ENCODE data around the gene DOP1A. TPM values are rescaled to one million over a fixed set of nuclear protein-coding genes. Genes with fewer than 3 reads are reported as not detected.

Gene DOP1A
- total and polyA plus RNA-seq, 2 donors (not counting 1 experiment from before 2014, with no cell fraction given), result 9.4 to 28.3 TPM

GRCh38 chr6:83108378-83108777 is 40.9 kb downstream of the DOP1A start:
- Histone ChIP-seq H3K4me3 (ENCODE audit: control extremely low read depth in 1 of 5, extremely low read depth in 1 of 5, insufficient read depth in 1 of 5, low read depth in 2 of 5, low read length in 4 of 5) (no peak overlapping the region), H2AFZ (ENCODE audit: insufficient read depth, low read depth, low read length, poor library complexity, severe bottlenecking) (no peak overlapping the region), H3K27me3 (replicated peaks in 1 of 4; ENCODE audit: control extremely low read depth in 1 of 4, control insufficient read depth in 3 of 4, insufficient read depth in 4 of 4, low read length in 3 of 4) (no peaks in the 10 kb centered on the region), H3K27ac (ENCODE audit: low read length in 2 of 2) (no peak overlapping the region), H3K4me2 (replicated peaks; ENCODE audit: low read depth, low read length, poor library complexity, severe bottlenecking) (no peak overlapping the region), H3K4me1 (ENCODE audit: control insufficient read depth in 2 of 2, insufficient read depth in 2 of 2, low read length in 2 of 2) (no peaks in the 10 kb centered on the region), H3K36me3 (replicated peaks in 1 of 2; ENCODE audit: control extremely low read depth in 1 of 2, control insufficient read depth in 1 of 2, extremely low read depth in 1 of 2, insufficient read depth in 2 of 2, low read length in 1 of 2) (peaks cover 1 to 18% of the 10 kb centered on the region in 2 experiments), H3K9ac (ENCODE audit: low read length) (no peak overlapping the region), H3K79me2 (ENCODE audit: control insufficient read depth, insufficient read depth, low read length) (no peaks in the 10 kb centered on the region), H3K9me3 (ENCODE audit: control extremely low read depth in 1 of 3, control insufficient read depth in 2 of 3, insufficient read depth in 1 of 3, low read length in 2 of 3) (peaks cover 0 to 3% (median 0%) of the 10 kb centered on the region in 3 donors), H4K20me1 (ENCODE audit: control insufficient read depth, insufficient read depth, low read length, poor library complexity, severe bottlenecking) (no peaks in the 10 kb centered on the region)
- H3K27ac Mint-ChIP-seq, result no peak overlapping the region
- H3K4me3 Mint-ChIP-seq, result no peak overlapping the region
- DNase-seq (no peak), ATAC-seq (ENCODE audit: low read depth) (no peak)
- H3K27me3 Mint-ChIP-seq, result no peaks in the 10 kb centered on the region
- TF ChIP-seq EZH2 (IDR thresholded peaks at IDR 0.05; ENCODE audit: borderline replicate concordance, insufficient read depth, low read depth, low read length, poor library complexity, severe bottlenecking) (no peak), CTCF (IDR thresholded peaks at IDR 0.05) (no peak)
- peaks cover 2% of the 10 kb centered on the region for H3K9me3 Mint-ChIP-seq (ENCODE audit: insufficient read depth)
- WGBS (ENCODE audit: insufficient coverage), result no CpG with 5 or more reads among the region's 1 CpG
- peaks cover 10% of the 10 kb centered on the region for H3K4me1 Mint-ChIP-seq
- CTCF ChIA-PET, result no interaction called here
- intact Hi-C loops (cut with micrococcal nuclease), result no loop called here
- POLR2A ChIA-PET, result no interaction called here

- Histone ChIP-seq H3K9me3 (ENCODE audit: control extremely low read depth in 1 of 3, control insufficient read depth in 2 of 3, insufficient read depth in 1 of 3, low read length in 2 of 3) (no peaks in the 10 kb centered on the region), H4K20me1 (ENCODE audit: control insufficient read depth, insufficient read depth, low read length, poor library complexity, severe bottlenecking) (no peaks in the 10 kb centered on the region), H3K27ac (ENCODE audit: low read length in 2 of 2) (no peak overlapping the region), H3K4me2 (replicated peaks; ENCODE audit: low read depth, low read length, poor library complexity, severe bottlenecking) (no peak overlapping the region), H3K4me3 (ENCODE audit: control extremely low read depth in 1 of 5, extremely low read depth in 1 of 5, insufficient read depth in 1 of 5, low read depth in 2 of 5, low read length in 4 of 5) (no peak overlapping the region), H3K27me3 (replicated peaks in 1 of 4; ENCODE audit: control extremely low read depth in 1 of 4, control insufficient read depth in 3 of 4, insufficient read depth in 4 of 4, low read length in 3 of 4) (no peaks in the 10 kb centered on the region), H3K36me3 (replicated peaks in 1 of 2; ENCODE audit: control extremely low read depth in 1 of 2, control insufficient read depth in 1 of 2, extremely low read depth in 1 of 2, insufficient read depth in 2 of 2, low read length in 1 of 2) (peaks cover 1 to 16% of the 10 kb centered on the region in 2 experiments), H3K9ac (ENCODE audit: low read length) (no peak overlapping the region), H2AFZ (ENCODE audit: insufficient read depth, low read depth, low read length, poor library complexity, severe bottlenecking) (no peak overlapping the region), H3K79me2 (ENCODE audit: control insufficient read depth, insufficient read depth, low read length) (no peaks in the 10 kb centered on the region), H3K4me1 (ENCODE audit: control insufficient read depth in 2 of 2, insufficient read depth in 2 of 2, low read length in 2 of 2) (no peaks in the 10 kb centered on the region)
- Mint-ChIP-seq H3K27ac (no peak overlapping the region), H3K27me3 (no peaks in the 10 kb centered on the region), H3K4me3 (no peak overlapping the region), H3K9me3 (ENCODE audit: insufficient read depth) (no peaks in the 10 kb centered on the region), H3K4me1 (peaks cover 10% of the 10 kb centered on the region)
- no CpG with 5 or more reads among the region's 4 CpGs for WGBS (ENCODE audit: insufficient coverage)
- DNase-seq (no peak), ATAC-seq (ENCODE audit: low read depth) (no peak)
- ChIA-PET CTCF (no interaction called here), POLR2A (no interaction called here)
- no peak for TF ChIP-seq CTCF (IDR thresholded peaks at IDR 0.05)
- TF ChIP-seq EZH2 (IDR thresholded peaks at IDR 0.05; ENCODE audit: borderline replicate concordance, insufficient read depth, low read depth, low read length, poor library complexity, severe bottlenecking), result no peak
- intact Hi-C loops (cut with micrococcal nuclease), result no loop called here
Measured at GRCh38 chr6:83113258-83113657, 45.8 kb downstream of the DOP1A start.

Measured in B cell (primary cell).